ENCODE data around the gene DIP2C.
"Not testable (repeated sequence)": the region's sequence is repeated elsewhere in the genome, so short reads cannot be mapped to it uniquely, and the experiment has no call there.

Gene DIP2C

GRCh38 chr10:661597-662222 lies 27.8 kb downstream of the DIP2C start:
- no peak overlapping the region for H3K4me3 ChIP-seq (ENCODE audit: low read depth, low read length)
- no peak for DNase-seq (ENCODE audit: low read depth)
- TF ChIP-seq CTCF (IDR thresholded peaks at IDR 0.05; ENCODE audit: control insufficient read depth, extremely low read depth, insufficient read depth) = no peak

GRCh38 chr10:660970-661596 lies 28.4 kb downstream of the DIP2C start:
- TF ChIP-seq CTCF (IDR thresholded peaks at IDR 0.05; ENCODE audit: control insufficient read depth, extremely low read depth, insufficient read depth) = no peak
- no peak overlapping the region for H3K4me3 ChIP-seq (ENCODE audit: low read depth, low read length)
- DNase-seq (ENCODE audit: low read depth) = no peak

- no peak for DNase-seq (ENCODE audit: low read depth)
- H3K4me3 ChIP-seq (ENCODE audit: low read depth, low read length) = no peak overlapping the region
- no peak for TF ChIP-seq CTCF (IDR thresholded peaks at IDR 0.05; ENCODE audit: control insufficient read depth, extremely low read depth, insufficient read depth)
Measured at GRCh38 chr10:660413-660969, 29.0 kb downstream of the DIP2C start.

- no peak for DNase-seq (ENCODE audit: low read depth)
- H3K4me3 ChIP-seq (ENCODE audit: low read depth, low read length) = no peak overlapping the region
- no peak for TF ChIP-seq CTCF (IDR thresholded peaks at IDR 0.05; ENCODE audit: control insufficient read depth, extremely low read depth, insufficient read depth)
Measured at GRCh38 chr10:659688-660141, 29.8 kb downstream of the DIP2C start.

GRCh38 chr10:657816-658350 lies 31.6 kb downstream of the DIP2C start:
- not testable (repeated sequence) for DNase-seq (ENCODE audit: low read depth); H3K4me3 ChIP-seq (ENCODE audit: low read depth, low read length)

GRCh38 chr10:656883-657282 lies 32.6 kb downstream of the DIP2C start:
- no peak for DNase-seq (ENCODE audit: low read depth)
- TF ChIP-seq CTCF (IDR thresholded peaks at IDR 0.05; ENCODE audit: control insufficient read depth, extremely low read depth, insufficient read depth) = no peak
- H3K4me3 ChIP-seq (ENCODE audit: low read depth, low read length) = no peak overlapping the region

- no peak for TF ChIP-seq CTCF (IDR thresholded peaks at IDR 0.05; ENCODE audit: control insufficient read depth, extremely low read depth, insufficient read depth)
- H3K4me3 ChIP-seq (ENCODE audit: low read depth, low read length) = no peak overlapping the region
- no peak for DNase-seq (ENCODE audit: low read depth)
Measured at GRCh38 chr10:655184-655583, 34.3 kb downstream of the DIP2C start.
